IPS-20b (cell line): ENCODE measurements around the gene ST3GAL4.
"Not testable (repeated sequence)": the region's sequence is repeated elsewhere in the genome, so short reads cannot be mapped to it uniquely, and the experiment has no call there.

Experiments used
- H3K27ac ChIP-seq: one replicate; pipeline ENCODE4 v1.5.1; 2013; ENCODE audit warnings: low read length
- H3K27me3 ChIP-seq: 2 replicates; pipeline ENCODE4 v1.6.1; 2013; ENCODE audit warnings: mild to moderate bottlenecking, low read length, inconsistent platforms; ENCODE audit not compliant: insufficient read depth
- H3K36me3 ChIP-seq: 2 replicates; pipeline ENCODE4 v1.6.1; 2013; ENCODE audit warnings: low read depth, mild to moderate bottlenecking, inconsistent platforms, low read length, moderate library complexity; ENCODE audit not compliant: insufficient read depth
- H3K4me1 ChIP-seq: 2 replicates; pipeline ENCODE4 v1.6.1; 2013; ENCODE audit warnings: mild to moderate bottlenecking, control low read depth, inconsistent platforms, low read length, moderate library complexity; ENCODE audit not compliant: insufficient read depth
- H3K4me3 ChIP-seq: 2 replicates; pipeline ENCODE4 v1.5.1; 2013; ENCODE audit warnings: mild to moderate bottlenecking, low read length, inconsistent platforms
- H3K9ac ChIP-seq: 2 replicates; pipeline ENCODE4 v1.6.1; 2013; ENCODE audit warnings: low read depth, mild to moderate bottlenecking, inconsistent platforms, low read length, moderate library complexity
- H3K9me3 ChIP-seq: 2 replicates; pipeline ENCODE4 v1.6.1; 2013; ENCODE audit warnings: mild to moderate bottlenecking, low read depth, low read length, inconsistent platforms; ENCODE audit not compliant: insufficient read depth

Gene ST3GAL4

DNA sequence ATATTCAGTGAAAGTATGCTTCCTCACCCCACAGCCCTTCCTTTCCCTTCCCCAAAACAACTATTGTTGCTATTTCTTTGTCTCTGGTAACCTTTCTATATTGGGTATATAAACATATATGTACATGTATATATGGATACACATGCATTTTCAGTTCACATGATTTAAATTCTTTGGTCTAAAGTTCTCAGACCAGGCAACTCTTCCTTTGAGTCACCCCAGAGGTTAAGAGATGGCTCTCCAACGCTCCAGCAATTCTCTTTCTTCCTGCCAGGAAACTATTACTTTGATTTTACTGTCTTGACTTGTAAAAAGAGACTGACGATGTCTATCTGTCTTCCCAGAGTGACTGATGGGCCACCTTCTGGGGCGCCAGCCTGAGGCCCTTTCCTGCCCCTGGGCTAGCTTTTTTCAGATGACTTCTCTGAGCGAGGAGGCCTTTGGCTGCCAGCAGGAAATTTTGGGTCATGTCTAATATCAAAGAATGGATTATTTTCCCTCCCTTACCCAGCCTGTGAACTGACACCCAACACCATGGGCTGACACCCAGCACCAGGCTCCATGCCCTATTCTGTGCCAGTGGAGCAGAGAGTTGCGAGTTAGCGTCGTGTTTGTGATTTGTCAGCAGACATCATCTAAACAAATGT, 14.4 kb upstream of the ST3GAL4 start:
- Histone ChIP-seq H3K4me1 (peaks cover 17% of the 10 kb centered on the region; the same call in 1 of the 2 replicates), H3K9me3 (no peaks in the 10 kb centered on the region), H3K9ac (no peak overlapping the region), H3K27me3 (no peaks in the 10 kb centered on the region), H3K36me3 (peaks cover 28% of the 10 kb centered on the region; the same call in 1 of the 2 replicates), H3K4me3 (no peak overlapping the region), H3K27ac (no peak overlapping the region)

DNA sequence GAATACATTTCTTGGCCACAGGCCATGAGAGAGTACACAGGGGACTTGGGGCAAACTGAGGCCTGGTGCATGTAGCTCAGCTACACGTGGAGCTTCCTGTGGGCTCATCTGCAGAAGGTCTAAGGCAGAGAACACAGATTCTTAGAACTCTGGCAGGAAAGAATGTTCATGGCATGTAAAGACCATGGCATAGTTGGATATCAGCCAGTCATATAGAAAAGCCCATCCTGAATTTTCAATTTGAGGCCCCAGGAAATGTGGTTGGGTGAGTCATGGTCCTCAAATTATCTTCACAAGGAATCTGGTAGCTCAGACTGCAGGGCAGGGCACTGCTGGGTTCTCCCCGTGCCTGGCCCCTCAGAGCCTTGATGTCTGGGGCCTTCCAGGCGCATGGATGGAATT, 13.7 kb upstream of the ST3GAL4 start:
- no peak overlapping the region for H3K27ac ChIP-seq
- H3K36me3 ChIP-seq, result peaks cover 28% of the 10 kb centered on the region; the same call in 1 of the 2 replicates
- H3K9ac ChIP-seq, result no peak overlapping the region

DNA sequence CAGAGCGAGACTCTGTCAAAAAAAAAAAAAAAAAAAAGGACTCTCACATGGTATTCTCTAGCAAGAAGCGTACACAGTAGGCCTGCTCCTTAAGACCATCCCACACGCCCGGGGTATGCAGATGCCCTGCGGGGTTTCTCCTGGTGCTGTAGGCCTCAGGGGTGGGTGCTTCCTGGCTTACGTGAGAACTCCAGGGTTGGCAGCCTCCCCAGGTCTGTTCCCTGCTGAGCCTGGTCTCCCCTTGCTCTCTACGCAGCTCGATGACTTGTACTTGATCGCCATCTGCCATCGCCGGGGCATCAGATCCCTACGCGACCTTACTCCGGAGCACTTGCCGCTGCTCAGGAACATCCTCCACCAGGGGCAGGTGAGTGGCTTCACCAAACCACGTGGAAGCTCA, 12.4 kb upstream of the ST3GAL4 start:
- Histone ChIP-seq H3K27me3 (no peaks in the 10 kb centered on the region), H3K4me1 (peaks cover 15% of the 10 kb centered on the region; the same call in 1 of the 2 replicates), H3K9ac (no peak overlapping the region), H3K36me3 (peaks cover 28% of the 10 kb centered on the region; the same call in 1 of the 2 replicates), H3K27ac (no peak overlapping the region), H3K9me3 (no peaks in the 10 kb centered on the region), H3K4me3 (no peak overlapping the region)

More for the DNA sequence above, 13.7 kb upstream of the ST3GAL4 start:
- Histone ChIP-seq H3K9me3 (no peaks in the 10 kb centered on the region), H3K27me3 (no peaks in the 10 kb centered on the region), H3K4me3 (no peak overlapping the region), H3K4me1 (peaks cover 19% of the 10 kb centered on the region; the same call in 1 of the 2 replicates)

DNA sequence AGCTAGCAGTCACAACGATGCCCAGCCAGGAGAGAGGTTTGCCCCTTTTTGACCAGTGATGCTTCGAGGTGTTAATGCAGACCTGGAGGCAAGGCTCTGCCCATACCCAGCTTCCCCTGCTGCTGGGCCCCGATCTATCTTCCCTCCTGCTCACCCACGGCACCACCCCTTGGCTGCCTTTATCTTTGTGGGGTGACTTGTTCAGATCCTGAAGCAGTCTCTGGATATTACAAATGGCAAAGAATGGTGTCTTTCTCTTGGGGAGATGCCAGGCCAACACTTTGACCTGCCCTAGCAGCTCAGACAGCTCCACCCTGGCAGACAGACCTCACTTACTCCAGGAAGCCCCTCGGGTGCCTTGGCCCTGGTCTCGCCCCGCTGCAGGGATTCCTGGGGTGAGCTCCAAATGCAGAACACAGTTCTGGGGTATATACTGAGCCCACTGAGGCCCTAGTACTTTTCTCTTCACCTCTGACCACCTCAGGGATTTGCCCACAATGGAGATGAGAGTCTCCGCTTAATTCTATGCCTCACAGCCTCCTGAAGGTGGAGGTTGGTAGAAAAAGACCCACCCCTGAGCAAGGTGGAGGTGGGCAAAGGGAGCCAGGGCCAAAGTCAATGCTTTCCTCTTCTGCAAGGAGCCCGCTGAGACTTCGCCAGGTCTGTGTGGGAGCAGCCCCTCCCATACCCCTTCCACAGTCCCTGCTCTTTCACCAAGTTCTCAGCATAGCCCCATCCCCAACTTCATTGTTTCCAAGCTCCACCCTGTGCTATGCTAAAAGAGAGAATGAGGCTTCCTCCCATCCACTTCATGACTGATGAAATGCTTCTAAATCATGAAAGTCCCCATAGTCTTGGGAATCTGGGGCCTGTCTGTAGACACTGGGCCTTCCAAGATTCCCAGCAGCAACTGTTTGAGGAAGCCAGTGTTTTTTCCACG, 11.1 kb upstream of the ST3GAL4 start:
- H3K27me3 ChIP-seq, result no peaks in the 10 kb centered on the region
- H3K4me3 ChIP-seq, result no peak overlapping the region
- H3K9me3 ChIP-seq, result no peaks in the 10 kb centered on the region
- no peak overlapping the region for H3K9ac ChIP-seq
- no peak overlapping the region for H3K27ac ChIP-seq
- H3K4me1 ChIP-seq, result peaks cover 15% of the 10 kb centered on the region; the same call in 1 of the 2 replicates
- peaks cover 28% of the 10 kb centered on the region; the same call in 1 of the 2 replicates for H3K36me3 ChIP-seq

DNA sequence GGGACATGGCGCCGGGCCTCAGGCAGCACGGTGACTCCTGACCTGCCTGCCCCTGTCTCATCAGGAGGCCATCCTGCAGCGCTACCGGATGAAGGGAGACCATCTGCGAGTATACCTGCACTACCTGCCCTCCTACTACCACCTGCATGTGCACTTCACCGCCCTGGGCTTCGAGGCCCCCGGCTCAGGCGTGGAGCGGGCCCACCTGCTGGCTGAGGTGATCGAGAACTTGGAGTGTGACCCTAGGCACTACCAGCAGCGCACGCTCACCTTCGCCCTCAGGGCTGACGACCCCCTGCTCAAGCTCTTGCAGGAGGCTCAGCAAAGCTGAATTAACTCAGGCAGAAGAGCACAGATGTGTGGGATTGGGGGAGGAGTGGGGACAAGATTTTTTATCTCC, 10.2 kb upstream of the ST3GAL4 start:
- Histone ChIP-seq H3K9ac (no peak overlapping the region), H3K27ac (no peak overlapping the region), H3K4me1 (peaks cover 19% of the 10 kb centered on the region; the same call in 1 of the 2 replicates), H3K27me3 (no peaks in the 10 kb centered on the region), H3K9me3 (no peaks in the 10 kb centered on the region), H3K36me3 (peaks cover 28% of the 10 kb centered on the region; the same call in 1 of the 2 replicates), H3K4me3 (no peak overlapping the region)

DNA sequence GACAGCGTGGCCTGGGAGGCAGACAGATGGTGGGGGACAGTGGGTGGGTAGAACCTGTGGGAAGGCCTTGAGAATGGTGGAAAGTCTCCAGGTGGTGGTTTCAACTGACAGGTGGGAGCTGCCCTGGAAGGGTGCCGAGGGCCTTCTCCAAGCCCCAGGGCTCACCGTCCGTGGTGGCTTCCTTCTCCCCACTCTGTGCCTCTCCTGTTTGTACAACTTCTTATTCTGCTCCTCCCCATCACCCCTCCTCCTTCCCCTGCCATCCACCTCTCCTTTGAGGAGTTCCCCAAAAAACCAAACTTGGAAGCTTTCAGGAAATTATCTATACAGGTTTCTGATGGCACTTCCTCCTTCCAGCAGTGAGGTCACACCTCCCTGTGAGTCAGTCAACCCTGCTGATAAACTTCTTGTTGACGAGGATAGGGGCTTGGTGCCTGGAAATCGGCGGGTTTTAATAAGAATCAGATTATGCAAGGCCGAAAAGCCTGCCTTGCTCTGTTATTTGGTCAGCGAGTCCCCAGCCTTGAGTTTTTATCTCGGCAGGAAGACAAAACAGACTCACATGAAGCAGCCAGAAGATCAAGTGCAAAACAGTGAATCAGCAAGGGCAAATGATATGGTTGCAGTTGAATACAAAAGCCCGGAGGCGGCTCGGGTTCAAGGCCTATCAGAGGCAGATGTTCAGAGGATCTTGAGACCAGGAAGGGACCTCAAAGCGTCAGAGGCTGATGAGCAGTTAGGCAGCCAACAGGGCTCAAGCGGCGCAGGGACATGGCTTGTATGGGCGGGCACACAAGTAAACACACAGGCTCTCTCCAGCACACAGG, 9.5 kb upstream of the ST3GAL4 start:
- Histone ChIP-seq H3K27me3 (no peaks in the 10 kb centered on the region), H3K4me1 (peaks cover 19% of the 10 kb centered on the region; the same call in 1 of the 2 replicates), H3K9me3 (no peaks in the 10 kb centered on the region), H3K9ac (no peak overlapping the region), H3K4me3 (no peak overlapping the region), H3K27ac (no peak overlapping the region), H3K36me3 (peaks cover 22% of the 10 kb centered on the region; the same call in 1 of the 2 replicates)

DNA sequence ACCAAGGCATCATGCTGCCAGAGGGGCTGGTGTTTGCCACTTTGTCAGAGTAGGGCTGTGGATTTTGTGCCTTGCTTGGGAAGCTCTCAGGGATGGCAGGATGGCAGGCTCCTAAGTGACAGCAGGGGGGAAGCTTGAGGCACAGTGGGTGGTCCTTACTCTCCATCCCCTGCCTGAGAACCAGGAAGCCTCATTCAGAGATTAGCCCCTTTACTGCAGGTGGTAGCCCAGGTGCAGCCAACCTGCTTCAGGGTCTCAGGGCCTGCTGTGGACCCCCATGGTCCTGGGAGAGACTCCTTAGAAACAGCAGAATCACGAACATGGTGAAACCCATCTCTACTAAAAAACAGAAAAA, 8.9 kb upstream of the ST3GAL4 start:
- H3K9me3 ChIP-seq, result no peaks in the 10 kb centered on the region
- no peak overlapping the region for H3K4me3 ChIP-seq
- no peak overlapping the region for H3K27ac ChIP-seq
- H3K27me3 ChIP-seq, result no peaks in the 10 kb centered on the region
- no peak overlapping the region for H3K9ac ChIP-seq
- H3K36me3 ChIP-seq, result peaks cover 19% of the 10 kb centered on the region; the same call in 1 of the 2 replicates
- H3K4me1 ChIP-seq, result peaks cover 19% of the 10 kb centered on the region; the same call in 1 of the 2 replicates

DNA sequence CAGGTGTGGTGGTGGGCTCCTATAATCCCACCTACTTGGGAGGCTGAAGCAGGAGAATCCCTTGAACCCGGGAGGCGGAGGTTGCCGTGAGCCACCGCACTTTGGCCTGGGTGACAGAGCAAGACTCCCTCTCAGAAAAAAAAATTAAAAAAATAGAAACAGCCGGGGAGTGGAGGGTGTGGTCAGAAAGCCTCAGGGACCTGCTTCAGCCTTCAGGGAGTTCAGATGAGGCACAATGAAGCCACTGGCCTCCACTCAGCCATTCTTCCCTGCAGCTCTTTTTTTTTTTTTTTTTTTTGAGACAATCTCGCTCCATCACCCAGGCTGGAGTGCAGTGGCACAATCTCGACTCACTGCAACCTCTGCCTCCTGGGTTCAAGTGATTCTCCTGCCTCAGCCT, 8.5 kb upstream of the ST3GAL4 start:
- H3K9me3 ChIP-seq, H3K9ac ChIP-seq, H3K4me3 ChIP-seq, H3K27ac ChIP-seq, H3K27me3 ChIP-seq: not testable (repeated sequence)
- Histone ChIP-seq H3K4me1 (peaks cover 19% of the 10 kb centered on the region; the same call in 1 of the 2 replicates), H3K36me3 (peaks cover 19% of the 10 kb centered on the region)

DNA sequence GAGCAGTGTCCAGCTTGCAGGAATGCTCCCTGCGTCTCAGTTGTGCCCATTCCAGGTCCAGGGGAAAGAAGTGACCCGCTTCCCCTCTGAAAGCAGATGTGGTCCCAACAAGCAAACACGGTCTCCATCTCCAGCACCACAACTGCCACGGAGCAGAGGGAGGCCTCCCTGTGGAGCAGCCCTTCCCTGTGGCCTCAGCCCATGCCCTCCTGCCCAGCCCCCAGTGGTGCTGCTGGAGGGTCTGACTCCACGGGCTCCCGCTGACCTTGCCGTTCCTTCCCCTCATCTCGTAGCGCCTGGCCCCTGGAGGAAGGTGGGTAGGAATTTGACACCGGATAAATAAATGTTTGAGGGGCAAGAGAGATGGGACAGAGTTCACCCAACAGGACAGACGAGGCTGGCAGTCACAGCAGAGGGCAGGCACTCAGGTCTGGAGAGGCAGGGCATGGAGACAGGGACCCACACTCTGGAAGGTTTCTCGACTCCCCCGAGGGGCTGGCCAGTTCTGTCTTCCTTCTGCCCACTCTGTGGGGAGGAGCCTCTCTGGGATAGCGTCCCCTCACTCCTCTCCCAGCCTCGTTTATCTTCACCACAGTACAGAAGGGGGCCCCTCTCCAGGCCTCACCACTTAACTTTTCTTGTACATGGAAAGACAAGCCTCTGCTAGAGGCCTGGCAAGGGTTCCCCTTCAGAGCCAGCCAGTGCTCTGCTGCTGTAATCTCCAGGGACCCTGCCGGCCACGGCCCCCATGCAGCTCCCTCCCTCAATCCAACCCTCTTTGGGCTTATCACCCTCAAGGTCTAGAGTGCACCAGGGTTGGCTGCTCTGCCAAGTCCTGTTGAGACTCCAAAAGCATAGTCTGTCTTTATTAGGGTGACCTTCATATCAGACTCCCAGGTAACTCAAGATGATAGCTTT, 7.5 kb upstream of the ST3GAL4 start:
- H3K9me3 ChIP-seq, result no peaks in the 10 kb centered on the region
- no peak overlapping the region for H3K4me3 ChIP-seq
- peaks cover 20% of the 10 kb centered on the region for H3K36me3 ChIP-seq
- H3K27ac ChIP-seq, result no peak overlapping the region
- H3K9ac ChIP-seq, result no peak overlapping the region
- peaks cover 20% of the 10 kb centered on the region; the same call in 1 of the 2 replicates for H3K4me1 ChIP-seq
- no peaks in the 10 kb centered on the region for H3K27me3 ChIP-seq

DNA sequence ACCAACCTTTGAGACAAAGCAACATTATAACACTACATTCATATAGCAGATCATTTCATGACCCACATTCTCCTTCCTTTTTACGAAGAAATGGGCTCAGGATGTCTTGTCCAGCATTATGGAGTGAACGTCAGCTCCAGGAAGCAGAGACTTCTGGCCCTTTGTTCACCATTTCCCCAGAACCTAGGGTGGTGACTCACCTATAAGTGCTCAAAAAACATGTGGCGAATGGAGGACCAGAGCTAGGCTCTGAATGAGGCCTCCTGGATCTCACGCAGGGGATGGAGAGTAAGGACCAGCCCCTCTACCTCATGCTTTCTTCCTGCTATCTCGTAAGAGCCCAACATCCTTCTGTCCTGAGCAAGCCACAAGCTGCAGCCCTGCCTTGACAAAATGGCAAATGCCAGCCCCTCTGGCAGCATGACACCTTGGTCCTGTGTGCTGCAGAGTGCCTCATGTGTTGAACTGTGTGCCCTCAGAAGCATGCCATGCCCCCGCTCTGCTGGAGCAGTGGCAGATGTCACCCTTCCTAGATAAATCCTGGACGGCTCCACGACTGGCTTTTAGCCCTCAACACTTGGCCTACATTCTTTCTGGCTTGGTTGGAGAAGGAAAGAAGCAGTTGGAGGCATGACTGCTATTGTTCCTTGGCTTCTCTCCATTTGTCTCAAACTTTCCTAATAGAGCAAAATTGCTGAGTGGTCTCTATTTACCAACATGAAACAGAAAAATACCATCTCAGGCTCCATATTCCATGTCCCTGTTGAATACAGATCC, 6.5 kb upstream of the ST3GAL4 start:
- H3K9me3 ChIP-seq, result no peaks in the 10 kb centered on the region
- H3K4me1 ChIP-seq, result peaks cover 29% of the 10 kb centered on the region
- H3K9ac ChIP-seq, result no peak overlapping the region
- peaks cover 13% of the 10 kb centered on the region for H3K36me3 ChIP-seq
- H3K4me3 ChIP-seq, result no peak overlapping the region
- no peak overlapping the region for H3K27ac ChIP-seq
- H3K27me3 ChIP-seq, result no peaks in the 10 kb centered on the region
